CD4-positive, alpha-beta T cell treated with Interleukin-15 for 1 hour (primary cell): ENCODE data around the gene KRT38.

ENCODE experiments used
- DNase-seq: peaks from one replicate; pipeline ENCODE4 v3.0.0-alpha.2; 2020

KRT38 gene

GRCh38 chr17:41393826-41394225 is 47.0 kb downstream of the KRT38 start:
- no peak for DNase-seq

- no peak for DNase-seq
These were observed 47.5 kb downstream of the KRT38 start for GRCh38 chr17:41393294-41393693.

GRCh38 chr17:41392278-41392677 is 48.5 kb downstream of the KRT38 start:
- DNase-seq, result no peak

GRCh38 chr17:41391535-41391934 is 49.2 kb downstream of the KRT38 start:
- no peak for DNase-seq

GRCh38 chr17:41390411-41390938 is 50.3 kb downstream of the KRT38 start:
- no peak for DNase-seq

GRCh38 chr17:41387670-41388069 is 53.1 kb downstream of the KRT38 start:
- DNase-seq, result no peak

GRCh38 chr17:41386227-41386626 is 54.6 kb downstream of the KRT38 start:
- DNase-seq, result no peak
